HG03354 (cell line): Measurements from ENCODE around the gene ZNF446.
"Not testable (repeated sequence)": the region's sequence is repeated elsewhere in the genome, so short reads cannot be mapped to it uniquely, and the experiment has no call there.

Source experiments
- ATAC-seq: cut with Tn5 transposase; IDR thresholded peaks from one replicate; pipeline ENCODE4 v1.9.1; 2021; ENCODE audit warnings: mild to moderate bottlenecking; ENCODE audit not compliant: unreplicated experiment, poor library complexity, severe bottlenecking

The ZNF446 gene

GRCh38 chr19:58475714-58476497 is at the start of gene ZNF446:
ZNF446 (plus strand) TSS chr19:58476352; CDS start chr19:58477219, 867 bp downstream.
- ATAC-seq: peak; percentile 86

GRCh38 chr19:58428617-58429016 is 47.5 kb upstream of the ZNF446 start:
- no peak for ATAC-seq

DNA sequence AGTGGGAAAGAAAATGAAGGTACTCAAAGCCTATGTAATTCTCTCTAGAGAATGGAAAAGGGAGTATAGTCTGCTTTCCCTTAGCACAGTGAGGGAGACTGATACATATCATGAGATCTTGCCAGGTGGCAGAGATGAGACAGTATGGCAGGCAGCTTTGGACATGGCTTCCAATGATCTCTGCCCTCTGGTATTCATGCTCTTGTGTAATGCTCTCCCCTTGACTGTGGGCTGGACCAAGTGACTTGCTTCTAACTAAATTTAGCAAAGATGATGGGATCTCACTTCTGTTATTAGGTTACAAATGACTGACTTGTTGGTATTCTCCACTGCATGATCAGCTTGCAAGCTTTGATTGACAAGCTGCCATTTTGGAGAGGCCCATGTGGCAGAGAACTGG is 46.4 kb upstream of the ZNF446 start:
- no peak for ATAC-seq

- ATAC-seq: no peak
These were observed 41.9 kb upstream of the ZNF446 start for GRCh38 chr19:58434217-58434616.

DNA sequence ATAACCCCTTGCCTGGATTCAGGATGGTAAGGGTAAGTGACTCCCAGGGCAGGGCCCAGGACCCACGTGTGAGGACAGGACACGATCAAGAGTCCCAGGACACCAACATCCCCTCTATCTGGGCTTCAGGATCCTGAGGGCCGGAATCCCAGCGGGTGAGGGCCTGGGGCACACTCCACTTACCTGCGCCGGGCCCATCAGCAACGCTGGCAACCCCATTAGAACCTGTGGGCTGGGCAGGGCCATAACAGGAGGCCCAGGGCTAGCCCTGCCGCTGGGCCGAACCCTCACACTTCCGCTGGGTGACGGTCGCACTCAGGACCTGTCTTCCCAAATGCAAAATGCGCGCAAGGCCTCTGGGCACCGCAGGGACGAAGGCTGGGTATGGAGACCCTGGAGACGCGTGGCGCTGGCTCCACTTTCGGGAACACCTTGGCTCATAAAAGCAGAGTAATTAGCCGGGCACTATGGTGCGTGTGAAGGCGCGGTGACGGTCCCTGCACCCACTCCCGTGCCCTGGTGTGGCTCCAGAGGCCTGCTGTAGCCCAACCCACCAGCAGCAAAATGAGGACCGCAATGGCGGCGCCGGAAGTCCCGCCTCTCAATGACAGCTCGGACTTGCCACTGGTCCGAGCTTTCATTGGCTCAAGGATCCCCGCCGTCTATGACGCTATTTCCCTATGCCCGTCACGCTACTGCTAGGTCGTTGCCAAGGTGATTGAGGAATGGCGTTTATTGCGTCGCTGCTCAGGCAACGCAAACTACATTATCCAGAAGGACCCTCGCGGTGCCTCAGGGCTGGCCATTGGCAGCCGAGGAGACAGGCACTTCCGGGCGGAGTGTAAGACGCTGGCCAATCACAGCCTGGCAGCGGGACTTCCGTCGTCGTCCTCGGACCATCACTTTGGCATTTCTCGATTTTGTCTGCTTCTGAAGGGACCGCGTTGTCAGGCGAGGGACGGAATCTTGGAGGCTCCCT is 36.3 kb upstream of the ZNF446 start, which contains the start of gene ZNF132:
Gene ZNF132 (minus strand): TSS at position 578 of the 979 bp plus-strand sequence. CDS start 332 bp downstream, at position 246.
- ATAC-seq: peak; percentile 97

DNA sequence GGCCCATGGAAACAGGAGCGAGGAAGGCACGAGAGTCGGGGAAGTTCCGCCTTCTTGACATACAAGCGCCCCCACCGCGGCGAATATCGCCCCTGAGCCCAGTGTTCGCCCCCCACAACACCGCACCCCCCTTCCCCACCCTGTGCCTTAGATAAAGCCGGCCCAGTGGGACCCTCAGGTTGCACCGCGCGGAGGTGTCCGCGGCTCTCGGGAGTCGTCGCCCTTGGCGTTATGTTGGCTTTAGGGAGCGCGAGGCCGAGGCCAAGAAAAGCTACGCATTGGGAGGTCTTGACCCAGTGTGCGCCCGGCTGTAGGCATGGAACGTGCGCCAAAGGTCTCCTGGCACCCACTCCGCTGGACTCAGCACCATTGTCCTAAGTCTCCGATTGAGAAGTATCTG is 35.6 kb upstream of the ZNF446 start:
- ATAC-seq: no peak

DNA sequence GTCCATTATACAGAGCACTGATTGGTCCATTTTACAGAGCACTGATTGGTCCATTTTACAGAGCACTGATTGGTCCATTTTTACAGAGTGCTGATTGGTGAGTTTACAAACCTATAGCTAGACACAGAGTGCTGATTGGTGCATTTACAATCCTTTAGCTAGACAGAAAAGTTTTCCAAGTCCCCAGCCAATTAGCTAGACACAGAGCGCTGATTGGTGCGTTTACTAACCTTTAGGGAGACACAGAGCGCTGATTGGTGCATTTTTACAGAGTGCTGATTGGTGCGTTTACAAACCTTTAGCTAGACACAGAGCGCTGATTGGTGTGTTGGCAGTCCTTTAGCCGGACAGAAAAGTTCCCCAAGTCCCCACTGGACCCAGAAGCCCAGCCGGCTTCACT is 33.2 kb upstream of the ZNF446 start:
- ATAC-seq: not testable (repeated sequence)

DNA sequence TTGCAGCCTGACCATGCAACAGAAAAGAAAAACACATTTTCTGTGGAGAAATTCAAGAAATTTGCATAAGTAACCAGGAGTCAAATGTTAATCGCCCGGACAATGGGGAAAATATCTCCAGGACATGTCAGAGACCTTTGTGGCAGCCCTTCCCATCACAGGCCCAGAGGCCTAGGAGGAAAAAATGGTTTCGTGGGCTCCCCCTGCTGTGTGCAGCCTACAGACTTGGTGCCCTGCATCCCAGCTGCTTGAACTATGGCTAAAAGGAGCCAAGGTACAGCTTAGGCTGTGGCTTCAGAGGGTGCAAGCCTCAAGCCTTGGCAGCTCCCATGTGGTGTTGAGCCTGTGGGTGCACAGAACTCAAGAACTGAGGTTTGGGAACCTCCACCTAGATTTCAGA is 27.3 kb upstream of the ZNF446 start:
- ATAC-seq: not testable (repeated sequence)

DNA sequence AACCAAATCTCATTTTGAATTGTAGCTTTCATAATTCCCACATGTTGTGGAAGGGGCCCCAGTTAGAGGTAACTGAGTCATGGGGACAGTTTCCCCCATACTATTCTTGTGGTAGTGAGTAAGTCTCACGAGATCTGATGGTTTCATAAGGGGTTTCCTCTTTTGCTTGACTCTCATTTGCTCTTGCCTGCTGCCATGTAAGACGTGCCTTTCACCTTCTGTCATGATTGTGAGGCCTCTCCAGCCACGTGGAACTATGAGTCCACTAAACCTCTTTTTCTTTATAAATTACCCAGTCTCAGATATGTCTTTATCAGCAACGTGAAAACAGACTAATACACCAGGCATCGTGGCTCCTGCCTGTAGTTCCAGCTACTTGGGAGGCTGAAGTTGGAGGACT is 26.2 kb upstream of the ZNF446 start:
- ATAC-seq: not testable (repeated sequence)

DNA sequence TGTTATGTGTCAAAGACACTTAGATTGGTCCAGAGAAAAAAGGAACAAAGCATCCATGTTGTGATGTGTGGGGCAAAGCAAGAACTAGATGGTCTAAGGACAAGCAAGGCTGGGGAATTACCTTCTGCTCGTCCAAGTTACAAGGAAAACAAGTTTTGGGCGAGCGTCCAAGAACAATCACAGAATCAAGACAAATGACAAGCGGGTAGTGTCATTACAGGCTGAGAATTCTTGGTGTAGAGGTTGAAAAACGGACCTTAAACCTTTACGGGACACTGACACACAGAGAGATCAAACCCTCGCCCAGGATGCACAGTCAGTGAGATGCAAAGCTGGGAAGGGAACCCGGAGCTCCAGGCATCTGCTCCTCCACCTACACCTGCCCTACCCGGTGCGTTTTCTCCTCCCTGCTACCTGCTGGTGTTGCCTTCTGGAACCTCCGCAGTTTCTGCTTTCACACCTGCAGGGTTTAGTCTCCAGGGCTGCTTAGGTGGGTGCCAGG is 25.2 kb upstream of the ZNF446 start:
- ATAC-seq: peak; percentile 21

DNA sequence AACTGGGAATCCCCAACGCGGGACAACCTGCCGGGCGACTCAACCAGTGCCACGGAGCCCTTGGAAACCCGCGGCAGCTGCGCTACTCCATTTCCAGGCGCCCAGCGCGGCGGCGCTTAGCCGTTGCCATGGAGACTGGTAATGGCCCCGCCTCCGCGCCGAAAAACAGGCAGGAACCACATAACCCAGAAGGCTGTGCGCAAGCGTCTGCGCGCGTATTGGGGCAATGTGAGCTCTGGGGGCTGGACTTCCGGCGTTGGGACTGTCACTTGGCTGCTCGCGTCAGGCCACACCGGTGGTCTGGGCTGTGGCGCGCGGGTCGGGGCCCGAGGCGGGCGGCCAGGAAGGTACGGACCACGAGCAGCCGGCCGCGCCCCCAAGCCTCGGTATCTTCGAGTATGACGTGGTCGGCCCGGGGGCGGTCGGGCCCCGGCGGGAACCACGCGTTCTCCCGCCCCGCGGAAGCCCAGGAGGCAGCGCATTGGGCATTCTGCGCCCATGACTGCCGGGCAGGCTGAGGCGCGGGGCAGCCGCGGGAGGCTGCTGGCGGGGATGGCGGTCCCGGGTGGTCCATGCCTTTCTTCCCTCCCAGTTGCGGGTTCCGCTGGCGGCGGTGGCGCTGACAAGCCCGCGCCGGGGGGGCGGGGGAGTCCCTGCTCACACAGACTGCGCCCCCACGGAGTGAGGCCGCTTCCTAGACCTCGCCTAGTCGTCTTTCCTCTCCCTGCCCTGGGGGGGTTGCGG is 24.6 kb upstream of the ZNF446 start, which contains the start of gene ZNF324B:
Gene ZNF324B (plus strand): TSS at position 265 of the 744 bp plus-strand sequence. CDS start 2,080 bp downstream, outside the sequence.
- peak; percentile 98 for ATAC-seq

DNA sequence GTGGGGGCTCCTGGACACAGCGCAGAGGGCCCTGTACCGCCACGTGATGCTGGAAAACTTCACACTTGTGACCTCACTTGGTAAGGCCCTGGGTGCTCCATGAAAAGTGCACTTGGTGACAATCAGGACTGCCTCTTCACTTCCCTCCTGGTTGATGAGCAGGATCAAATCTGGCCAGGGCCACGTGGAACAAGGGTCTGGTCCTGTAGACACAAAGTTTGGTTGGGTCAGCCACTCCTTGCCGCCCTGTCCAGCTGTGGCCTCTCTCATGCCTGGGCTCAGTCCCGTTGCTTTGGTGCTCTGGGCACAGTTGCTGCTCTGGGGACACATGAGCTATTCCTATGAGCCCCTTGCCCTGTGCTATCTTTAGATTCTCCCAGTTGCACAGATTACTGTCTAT is 22.4 kb upstream of the ZNF446 start:
- ATAC-seq: no peak

DNA sequence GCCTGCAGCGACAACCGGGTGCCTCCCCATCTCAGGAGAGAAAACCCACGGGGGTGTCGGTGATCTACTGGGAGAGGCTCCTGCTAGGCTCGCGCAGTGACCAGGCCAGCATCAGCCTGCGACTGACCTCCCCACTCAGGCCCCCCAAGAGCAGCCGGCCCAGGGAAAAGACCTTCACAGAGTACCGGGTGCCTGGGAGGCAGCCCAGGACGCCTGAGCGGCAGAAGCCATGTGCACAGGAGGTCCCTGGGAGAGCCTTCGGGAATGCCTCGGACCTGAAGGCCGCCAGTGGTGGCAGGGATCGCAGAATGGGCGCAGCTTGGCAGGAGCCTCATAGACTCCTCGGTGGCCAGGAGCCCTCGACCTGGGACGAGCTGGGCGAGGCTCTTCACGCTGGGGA is 20.8 kb upstream of the ZNF446 start:
- ATAC-seq: no peak

GRCh38 chr19:58456111-58456510 is 20.0 kb upstream of the ZNF446 start:
- no peak for ATAC-seq

DNA sequence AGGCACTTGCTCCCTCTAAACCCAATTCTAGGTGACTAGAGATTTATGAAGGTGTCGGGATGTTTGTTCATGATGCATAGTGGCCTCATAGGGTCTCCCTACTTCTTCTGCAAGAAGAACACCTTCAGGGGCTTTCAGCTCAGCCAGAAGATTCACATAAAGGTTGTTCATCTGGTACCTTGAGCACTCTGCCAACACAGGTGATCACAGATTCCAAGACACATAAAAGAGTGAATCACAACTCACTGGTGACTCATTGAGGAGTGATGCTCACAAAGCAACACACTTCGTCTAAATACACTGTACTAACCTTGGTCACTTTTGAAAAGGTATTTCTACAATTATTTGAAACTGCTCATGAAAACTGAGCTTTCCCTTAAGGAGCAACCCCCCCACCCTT is 16.1 kb upstream of the ZNF446 start:
- no peak for ATAC-seq

DNA sequence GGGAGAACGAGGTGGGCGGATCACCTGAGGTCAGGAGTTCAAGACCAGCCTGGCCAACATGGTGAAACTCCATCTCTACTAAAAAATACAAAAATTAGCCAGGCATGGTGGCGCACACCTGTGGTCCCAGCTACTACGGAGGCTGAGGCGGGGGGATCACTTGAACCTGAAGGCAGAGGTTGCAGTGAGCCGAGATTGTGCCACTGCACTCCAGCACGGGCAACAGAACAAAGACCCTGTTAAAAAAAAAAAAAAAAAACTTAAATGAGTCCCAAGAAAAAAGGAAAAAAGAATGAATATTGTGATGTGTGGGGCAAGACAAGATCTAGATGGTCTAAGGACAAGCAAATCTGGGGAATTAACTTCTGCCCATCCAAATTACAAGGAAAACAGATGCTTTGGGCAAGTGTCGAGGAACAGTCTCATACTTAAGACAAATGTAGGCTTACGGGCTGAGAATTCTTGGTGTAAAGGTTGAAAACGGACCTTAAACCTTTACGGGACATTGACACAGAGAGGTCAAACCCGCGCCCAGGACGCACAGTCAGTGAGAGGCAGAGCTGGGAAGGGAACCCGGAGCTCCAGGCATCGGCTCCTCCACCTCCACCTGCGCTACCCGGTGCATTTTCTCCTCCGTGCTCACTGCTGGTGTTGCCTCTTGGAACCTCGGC is 9.9 kb upstream of the ZNF446 start:
- ATAC-seq: peak; percentile 10

GRCh38 chr19:58466760-58467589 is 9.2 kb upstream of the ZNF446 start, which contains the start of gene ZNF324:
ZNF324 (plus strand) TSS chr19:58467080; CDS start chr19:58469186, 2,106 bp downstream.
- peak; percentile 90 for ATAC-seq

- ATAC-seq: no peak
These were observed 7.8 kb upstream of the ZNF446 start for GRCh38 chr19:58468216-58468839.
